B cell (primary cell): ENCODE measurements around the gene PPP6R3. TPM values are rescaled to one million over a fixed set of nuclear protein-coding genes. Genes with fewer than 3 reads are reported as not detected.
"Not testable (repeated sequence)": the region's sequence is repeated elsewhere in the genome, so short reads cannot be mapped to it uniquely, and the experiment has no call there.

Source experiments
- ATAC-seq: fragments of 200-7000 bp; cut with Tn5 transposase; one replicate; pipeline ENCODE4 v1.10.0; 2021; ENCODE audit warnings: low read depth, mild to moderate bottlenecking, moderate number of reproducible peaks, moderate library complexity
- CTCF ChIA-PET: fragments of 350-600 bp; sonication (Branson Sonifier 250); formaldehyde crosslinking; loops from one replicate; lab custom pipeline; 2021; ENCODE audit warnings: antibody characterized with exemption, inconsistent platforms; lab: Charles Lee
- POLR2A ChIA-PET: fragments of 350-600 bp; sonication (Branson Sonifier 250); formaldehyde crosslinking; loops from one replicate; lab custom pipeline; 2021; ENCODE audit warnings: antibody characterized with exemption; lab: Charles Lee
- DNase-seq: peaks from one replicate; pipeline ENCODE4 v3.0.0; 2013
- H2AFZ ChIP-seq: 2 replicates; pipeline ENCODE4 v1.6.1; 2012; ENCODE audit warnings: mild to moderate bottlenecking, low read depth, low read length; ENCODE audit not compliant: insufficient read depth, poor library complexity, severe bottlenecking
- H3K27ac ChIP-seq, 2 donors: 1 replicate in 1 of 2; 2 replicates in 1 of 2; pipeline ENCODE4 v1.5.1; 2012 to 2013; ENCODE audit warnings: low read length in 2 of 2, mild to moderate bottlenecking in 2 of 2, moderate library complexity in 1 of 2
- H3K27me3 ChIP-seq, 4 experiments: fragments of 200-600 bp in 1 of 4; sonication (generic) in 1 of 4; replicated peaks in 1 of 4; 1 replicate in 2 of 4; 2 replicates in 2 of 4; pipeline versions ENCODE4 v1.6.1 to v1.7.0; 2013 to 2016; ENCODE audit warnings: low read length in 3 of 4, mild to moderate bottlenecking in 2 of 4, mixed read lengths in 1 of 4, moderate library complexity in 1 of 4; ENCODE audit not compliant: insufficient read depth in 4 of 4, control insufficient read depth in 3 of 4; ENCODE audit errors: control extremely low read depth in 1 of 4
- H3K36me3 ChIP-seq, 2 experiments: replicated peaks in 1 of 2; 1 replicate in 1 of 2; 2 replicates in 1 of 2; pipeline versions ENCODE4 v1.6.1 to v1.7.1; 2013; ENCODE audit warnings: low read length in 1 of 2; ENCODE audit not compliant: insufficient read depth in 2 of 2, control insufficient read depth in 1 of 2; ENCODE audit errors: control extremely low read depth in 1 of 2, extremely low read depth in 1 of 2
- H3K4me1 ChIP-seq, 2 donors: fragments of 200-600 bp in 1 of 2; sonication (generic) in 1 of 2; 1 replicate in 1 of 2; 2 replicates in 1 of 2; pipeline versions ENCODE4 v1.5.1 to v1.6.1; 2013 to 2017; ENCODE audit warnings: low read length in 2 of 2; ENCODE audit not compliant: control insufficient read depth in 2 of 2, insufficient read depth in 2 of 2
- H3K4me2 ChIP-seq: replicated peaks from 2 replicates; pipeline ENCODE3; 2012; ENCODE audit warnings: mild to moderate bottlenecking, low read depth, low read length; ENCODE audit not compliant: poor library complexity, severe bottlenecking
- H3K4me3 ChIP-seq, 5 experiments: fragments of 200-600 bp in 1 of 5; sonication (generic) in 1 of 5; 1 replicate in 3 of 5; 2 replicates in 2 of 5; pipeline versions ENCODE4 v1.5.1 to v1.7.0; 2011 to 2016; ENCODE audit warnings: low read length in 4 of 5, mild to moderate bottlenecking in 4 of 5, low read depth in 2 of 5, control low read depth in 1 of 5, moderate library complexity in 1 of 5; ENCODE audit not compliant: insufficient read depth in 1 of 5; ENCODE audit errors: control extremely low read depth in 1 of 5, extremely low read depth in 1 of 5
- H3K79me2 ChIP-seq: fragments of 200-600 bp; sonication (generic); one replicate; pipeline ENCODE4 v1.6.0; 2016; ENCODE audit warnings: low read length; ENCODE audit not compliant: control insufficient read depth, insufficient read depth
- H3K9ac ChIP-seq: fragments of 200-600 bp; sonication (generic); 2 replicates; pipeline ENCODE4 v1.6.1; 2017; ENCODE audit warnings: mild to moderate bottlenecking, low read length, moderate library complexity
- H3K9me3 ChIP-seq, 3 donors: one replicate each; pipeline versions ENCODE4 v1.6.1 to v1.7.1; 2013; ENCODE audit warnings: low read length in 2 of 3; ENCODE audit not compliant: control insufficient read depth in 2 of 3, insufficient read depth in 1 of 3; ENCODE audit errors: control extremely low read depth in 1 of 3
- H4K20me1 ChIP-seq: 2 replicates; pipeline ENCODE4 v1.6.0; 2012; ENCODE audit warnings: mild to moderate bottlenecking, low read length; ENCODE audit not compliant: insufficient read depth, control insufficient read depth, poor library complexity, severe bottlenecking
- H3K27ac Mint-ChIP-seq: one replicate; pipeline ENCODE4 v1.8.0; 2021; ENCODE audit warnings: mixed read lengths
- H3K27me3 Mint-ChIP-seq: one replicate; pipeline ENCODE4 v1.8.0; 2021; ENCODE audit warnings: mixed read lengths
- H3K4me1 Mint-ChIP-seq: one replicate; pipeline ENCODE4 v1.8.0; 2021; ENCODE audit warnings: mixed read lengths
- H3K4me3 Mint-ChIP-seq: one replicate; pipeline ENCODE4 v1.8.0; 2021; ENCODE audit warnings: mixed read lengths
- H3K9me3 Mint-ChIP-seq: one replicate; pipeline ENCODE4 v1.8.0; 2022; ENCODE audit warnings: mixed read lengths; ENCODE audit not compliant: insufficient read depth
- CTCF ChIP-seq: fragments of 200-600 bp; IDR thresholded peaks from one replicate; pipeline ENCODE4 v1.8.0; 2022; ENCODE audit warnings: antibody characterized with exemption, mild to moderate bottlenecking
- EZH2 ChIP-seq: IDR thresholded peaks from 2 replicates; pipeline ENCODE4 v1.6.1; 2012; ENCODE audit warnings: borderline replicate concordance, low read depth, mild to moderate bottlenecking, moderate library complexity, low read length; ENCODE audit not compliant: insufficient read depth, poor library complexity, severe bottlenecking
- WGBS: methylation state at CpG from one replicate; pipeline ENCODE4 v1.1.5; 2013; ENCODE audit warnings: missing lambda C conversion rate; ENCODE audit not compliant: insufficient coverage; 5-methylcytosine and 5-hydroxymethylcytosine counted together
- intact Hi-C: fragments of 100-400 bp; cut with micrococcal nuclease; formaldehyde crosslinking; loops from one replicate; pipeline ENCODE4 v1.10.0; 2022
- polyA plus RNA-seq: library from polyadenylated mRNA; depleted of rRNA; stranded (reverse); fragments of >200 nt; gene quantifications from 2 replicates; pipeline ENCODE4 v1.2.3, GENCODE V29; 2012
- total RNA-seq, 2 donors: library from RNA; stranded (reverse); fragments of 120-200 nt in 1 of 2; gene quantifications; 1 replicate in 1 of 2; 2 replicates in 1 of 2; pipeline versions ENCODE4 v1.2.3 to v1.2.4, GENCODE V29; 2013 to 2022

The PPP6R3 gene
- total and polyA plus RNA-seq, 2 donors (not counting 1 experiment from before 2014, with no cell fraction given), result 48.5 to 159 TPM

GRCh38 chr11:68632802-68633201 lies 172.2 kb downstream of the PPP6R3 start:
- H3K9me3 ChIP-seq, result peaks cover 0 to 4% (median 0%) of the 10 kb centered on the region in 3 donors
- no peak overlapping the region for H3K9ac ChIP-seq
- ChIA-PET CTCF (interaction anchor here (1.2 kb wide), 1 partner anchor 211 kb away, joined by 4 read pairs; no protein-coding TSS in a partner anchor), POLR2A (no interaction called here)
- H3K4me2 ChIP-seq, result no peak overlapping the region
- H3K4me1 ChIP-seq, result no peaks in the 10 kb centered on the region
- H3K9me3 Mint-ChIP-seq, result no peaks in the 10 kb centered on the region
- intact Hi-C loops, result no loop called here
- WGBS, result 64% methylated on average over 5 of the region's 6 CpGs
- TF ChIP-seq CTCF (peak; percentile 25), EZH2 (no peak)
- no peak overlapping the region for H3K4me3 ChIP-seq
- no peak overlapping the region for H3K27ac ChIP-seq
- H3K27me3 ChIP-seq, result no peaks in the 10 kb centered on the region
- no peak overlapping the region for H3K27ac Mint-ChIP-seq
- no peaks in the 10 kb centered on the region for H3K4me1 Mint-ChIP-seq
- DNase-seq, result peak; percentile 45
- no peak overlapping the region for H3K4me3 Mint-ChIP-seq
- H4K20me1 ChIP-seq, result no peaks in the 10 kb centered on the region
- no peak overlapping the region for H2AFZ ChIP-seq
- H3K27me3 Mint-ChIP-seq, result peaks cover 34% of the 10 kb centered on the region
- H3K79me2 ChIP-seq, result no peaks in the 10 kb centered on the region
- no peaks in the 10 kb centered on the region for H3K36me3 ChIP-seq
- ATAC-seq, result no peak

GRCh38 chr11:68634606-68635005 lies 174.1 kb downstream of the PPP6R3 start:
- H3K4me2 ChIP-seq, H2AFZ ChIP-seq, H3K4me1 ChIP-seq, H3K79me2 ChIP-seq, H4K20me1 ChIP-seq, DNase-seq, H3K27ac ChIP-seq, H3K4me1 Mint-ChIP-seq, POLR2A ChIA-PET, H3K9me3 Mint-ChIP-seq, H3K4me3 Mint-ChIP-seq, H3K9me3 ChIP-seq, H3K4me3 ChIP-seq, ATAC-seq, intact Hi-C loops, H3K9ac ChIP-seq, H3K36me3 ChIP-seq, H3K27me3 ChIP-seq, CTCF ChIA-PET, H3K27ac Mint-ChIP-seq: not testable (repeated sequence)
- WGBS, result 57% methylated on average over 6 of the region's 7 CpGs
- H3K27me3 Mint-ChIP-seq, result peaks cover 38% of the 10 kb centered on the region

- DNase-seq, H3K4me3 ChIP-seq, H3K27me3 ChIP-seq, H3K9ac ChIP-seq, H3K4me1 ChIP-seq, H4K20me1 ChIP-seq, H3K79me2 ChIP-seq, intact Hi-C loops, H3K9me3 Mint-ChIP-seq, H3K9me3 ChIP-seq, H3K27ac ChIP-seq, H3K36me3 ChIP-seq, H3K4me2 ChIP-seq, ATAC-seq, H3K4me1 Mint-ChIP-seq, H2AFZ ChIP-seq, H3K4me3 Mint-ChIP-seq, H3K27ac Mint-ChIP-seq, POLR2A ChIA-PET, CTCF ChIA-PET: not testable (repeated sequence)
- WGBS, result 67% methylated on average over 3 of the region's 7 CpGs
- peaks cover 38% of the 10 kb centered on the region for H3K27me3 Mint-ChIP-seq
Measured at GRCh38 chr11:68635172-68635571, 174.6 kb downstream of the PPP6R3 start.
